ENCODE measurements around the gene CWC25. TPM values are rescaled to one million over a fixed set of nuclear protein-coding genes. Genes with fewer than 3 reads are reported as not detected.
"Not testable (repeated sequence)": the region's sequence is repeated elsewhere in the genome, so short reads cannot be mapped to it uniquely, and the experiment has no call there.

Gene CWC25
- polyA plus RNA-seq, 4 donors: 12.6 to 61.1 (median 32.6) TPM

DNA sequence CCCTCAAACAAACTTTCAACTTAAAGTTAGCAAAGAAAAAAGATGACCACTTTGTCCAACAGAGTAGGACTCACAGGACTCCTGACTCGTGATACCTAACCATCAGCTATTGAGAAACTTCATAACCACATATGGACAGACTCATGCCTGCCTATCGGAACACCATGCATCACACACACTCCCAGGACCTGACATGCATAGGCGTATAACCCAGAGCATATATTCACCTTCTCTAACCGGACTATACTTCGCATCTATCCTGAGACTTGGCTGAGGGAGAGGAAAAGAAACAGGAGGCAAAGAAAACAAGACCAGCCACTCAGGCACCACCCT lies 28.0 kb downstream of the CWC25 start:
- H3K4me1 ChIP-seq (ENCODE audit: control insufficient read depth in 3 of 3, insufficient read depth in 2 of 3, low read depth in 1 of 3, low read length in 2 of 3): peaks cover 11 to 31% (median 12%) of the 10 kb centered on the region in 3 donors
- no peak overlapping the region for H3K4me3 ChIP-seq (ENCODE audit: low read depth in 1 of 3, low read length in 3 of 3)
- H3K9me3 ChIP-seq (ENCODE audit: control insufficient read depth in 2 of 2, insufficient read depth in 1 of 2, low read depth in 1 of 2, low read length in 1 of 2): no peaks in the 10 kb centered on the region
- FAIRE-seq (no peak), DNase-seq (peak in 1 of 2 donors; percentile 17)
- H3K27me3 ChIP-seq (ENCODE audit: control insufficient read depth in 3 of 3, insufficient read depth in 3 of 3, low read length in 3 of 3): no peaks in the 10 kb centered on the region
- peak overlapping the region in 1 of 3 donors; percentile 10 for H3K27ac ChIP-seq (ENCODE audit: low read depth in 1 of 3, low read length in 2 of 3)
- 81 to 90% (median 89%) methylated on average over 5 of the region's 5 CpGs for WGBS, 3 donors
- peaks cover 5 to 23% (median 7%) of the 10 kb centered on the region in 3 donors for H3K36me3 ChIP-seq (ENCODE audit: control insufficient read depth in 3 of 3, insufficient read depth in 2 of 3, low read depth in 1 of 3, low read length in 3 of 3)

DNA sequence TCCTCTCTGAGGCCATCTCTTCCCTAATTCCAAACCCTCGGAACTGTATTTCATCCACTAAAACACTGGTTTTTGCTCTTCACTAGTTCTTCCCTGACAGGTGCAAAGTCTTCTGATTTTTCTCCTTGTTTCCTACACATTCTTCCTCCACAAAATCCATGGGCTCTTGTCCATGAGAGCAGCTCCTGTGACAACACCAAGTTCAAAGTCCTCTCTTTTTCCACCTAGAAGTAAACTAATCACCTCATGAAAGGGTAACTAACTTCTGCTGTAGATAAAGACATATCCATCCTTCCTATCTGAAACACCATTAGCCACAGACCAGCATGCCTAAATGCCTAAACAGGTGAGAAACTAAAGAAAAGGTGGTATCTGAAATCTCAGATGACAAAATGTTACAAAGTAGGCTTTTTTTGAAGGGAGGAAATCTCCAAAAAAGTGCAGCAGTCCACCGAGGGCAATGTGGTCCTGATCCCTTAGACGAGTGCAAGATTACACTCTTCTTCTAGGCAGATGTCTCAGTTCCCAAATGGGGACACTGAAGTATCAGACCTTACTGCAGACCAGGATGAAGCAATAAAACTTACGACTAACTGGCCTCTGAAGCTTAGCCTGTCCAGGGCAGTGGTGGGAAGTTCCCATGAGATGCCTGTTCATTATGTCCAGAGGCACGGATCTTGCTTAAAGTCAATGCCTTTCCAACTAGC lies 28.5 kb downstream of the CWC25 start:
- peak overlapping the region in 1 of 3 donors; percentile 65 for H3K27ac ChIP-seq (ENCODE audit: low read depth in 1 of 3, low read length in 2 of 3)
- no peak for FAIRE-seq

DNA sequence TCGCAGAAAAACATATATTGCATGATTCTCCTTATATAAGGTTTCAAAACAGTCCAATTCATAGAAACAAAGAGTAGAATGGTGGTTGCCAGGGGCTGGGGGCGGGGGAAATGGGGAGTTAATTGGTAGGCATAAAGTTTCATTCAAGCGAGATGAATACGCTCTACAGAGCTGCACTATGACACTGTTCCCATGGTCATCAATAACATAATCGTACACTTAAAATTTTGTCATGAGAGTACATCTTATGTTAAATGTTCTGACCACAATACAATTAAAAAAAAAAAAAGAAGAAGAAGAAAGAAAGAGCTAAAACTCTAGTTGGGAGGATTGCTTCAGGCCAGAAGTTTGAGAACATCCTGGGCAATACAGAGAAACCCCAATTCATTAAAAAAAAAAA lies 30.9 kb downstream of the CWC25 start:
- Histone ChIP-seq H3K4me3 (ENCODE audit: low read depth in 1 of 3, low read length in 3 of 3) (no peak overlapping the region), H3K36me3 (ENCODE audit: control insufficient read depth in 3 of 3, insufficient read depth in 2 of 3, low read depth in 1 of 3, low read length in 3 of 3) (peaks cover 0 to 30% (median 2%) of the 10 kb centered on the region in 3 donors), H3K9me3 (ENCODE audit: control insufficient read depth in 2 of 2, insufficient read depth in 1 of 2, low read depth in 1 of 2, low read length in 1 of 2) (no peaks in the 10 kb centered on the region), H3K4me1 (ENCODE audit: control insufficient read depth in 3 of 3, insufficient read depth in 2 of 3, low read depth in 1 of 3, low read length in 2 of 3) (peaks cover 11 to 33% (median 12%) of the 10 kb centered on the region in 3 donors), H3K27me3 (ENCODE audit: control insufficient read depth in 3 of 3, insufficient read depth in 3 of 3, low read length in 3 of 3) (no peaks in the 10 kb centered on the region), H3K27ac (ENCODE audit: low read depth in 1 of 3, low read length in 2 of 3) (no peak overlapping the region)
- WGBS, 3 donors: 97 to 98% (median 97%) methylated on average over 5 of the region's 5 CpGs
- DNase-seq (no peak), FAIRE-seq (no peak)

More for the DNA sequence above, 28.5 kb downstream of the CWC25 start:
- no peaks in the 10 kb centered on the region for H3K27me3 ChIP-seq (ENCODE audit: control insufficient read depth in 3 of 3, insufficient read depth in 3 of 3, low read length in 3 of 3)
- DNase-seq: peak; percentile 49 to 76
- 37 to 58% (median 54%) methylated on average over 5 of the region's 5 CpGs for WGBS, 3 donors
- H3K4me3 ChIP-seq (ENCODE audit: low read depth in 1 of 3, low read length in 3 of 3): no peak overlapping the region
- no peaks in the 10 kb centered on the region for H3K9me3 ChIP-seq (ENCODE audit: control insufficient read depth in 2 of 2, insufficient read depth in 1 of 2, low read depth in 1 of 2, low read length in 1 of 2)
- H3K4me1 ChIP-seq (ENCODE audit: control insufficient read depth in 3 of 3, insufficient read depth in 2 of 3, low read depth in 1 of 3, low read length in 2 of 3): peaks cover 11 to 31% (median 12%) of the 10 kb centered on the region in 3 donors
- peaks cover under 1 to 26% (median 2%) of the 10 kb centered on the region in 3 donors for H3K36me3 ChIP-seq (ENCODE audit: control insufficient read depth in 3 of 3, insufficient read depth in 2 of 3, low read depth in 1 of 3, low read length in 3 of 3)

DNA sequence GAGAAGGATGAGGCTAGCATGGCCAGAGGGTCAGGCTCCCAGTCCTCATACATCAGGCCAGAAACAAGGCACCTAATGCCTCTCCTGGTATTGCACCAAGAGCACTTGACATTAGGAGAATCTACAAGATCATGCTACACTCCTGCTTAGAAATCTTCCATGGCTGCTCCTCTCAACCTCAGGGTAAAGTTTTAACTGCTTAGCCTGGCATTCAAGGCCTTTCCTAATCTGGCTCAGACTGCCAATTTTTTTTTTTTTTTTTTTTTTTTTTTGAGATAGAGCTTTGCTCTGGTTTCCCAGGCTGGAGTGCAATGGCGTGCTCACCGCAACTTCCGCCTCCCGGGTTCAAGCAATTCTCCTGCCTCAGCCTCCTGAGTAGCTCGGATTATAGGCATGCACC lies 34.0 kb downstream of the CWC25 start:
- peaks cover 0 to 11% (median 0%) of the 10 kb centered on the region in 3 donors for H3K4me1 ChIP-seq (ENCODE audit: control insufficient read depth in 3 of 3, insufficient read depth in 2 of 3, low read depth in 1 of 3, low read length in 2 of 3)
- no peak overlapping the region for H3K27ac ChIP-seq (ENCODE audit: low read depth in 1 of 3, low read length in 2 of 3)
- peaks cover 0 to 43% (median 2%) of the 10 kb centered on the region in 3 donors for H3K36me3 ChIP-seq (ENCODE audit: control insufficient read depth in 3 of 3, insufficient read depth in 2 of 3, low read depth in 1 of 3, low read length in 3 of 3)
- DNase-seq (no peak), FAIRE-seq (no peak)
- no peak overlapping the region for H3K4me3 ChIP-seq (ENCODE audit: low read depth in 1 of 3, low read length in 3 of 3)
- H3K9me3 ChIP-seq (ENCODE audit: control insufficient read depth in 2 of 2, insufficient read depth in 1 of 2, low read depth in 1 of 2, low read length in 1 of 2): no peaks in the 10 kb centered on the region
- no peaks in the 10 kb centered on the region for H3K27me3 ChIP-seq (ENCODE audit: control insufficient read depth in 3 of 3, insufficient read depth in 3 of 3, low read length in 3 of 3)
- 98 to 100% (median 98%) methylated on average over 5 of the region's 5 CpGs for WGBS, 3 donors

DNA sequence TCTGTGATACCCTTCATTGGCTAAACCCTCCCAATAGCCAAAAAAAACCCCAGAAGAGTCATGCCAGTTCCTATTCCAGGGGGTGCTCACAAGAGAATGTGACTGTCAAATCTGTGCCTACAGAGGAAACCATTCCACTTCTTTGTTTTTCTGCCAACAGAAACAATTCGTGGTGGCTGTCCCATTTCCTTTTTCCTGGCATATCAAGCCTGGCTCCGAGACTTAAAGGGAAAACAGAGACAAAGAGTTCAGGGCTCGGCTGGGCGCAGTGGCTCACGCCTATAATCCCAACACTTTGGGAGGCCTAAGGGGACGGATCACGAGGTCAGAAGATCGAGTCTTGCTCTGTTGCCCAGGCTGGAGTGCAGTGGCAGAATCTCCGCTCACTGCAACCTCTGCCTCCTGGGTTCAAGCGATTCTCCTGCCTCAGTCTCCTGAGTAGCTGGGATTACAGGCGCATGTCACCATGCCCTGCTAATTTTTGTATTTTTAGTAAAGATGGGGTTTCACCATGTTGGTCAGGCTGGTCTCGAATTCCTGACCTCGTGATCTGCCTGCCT lies 34.9 kb downstream of the CWC25 start:
- FAIRE-seq; DNase-seq; H3K9me3 ChIP-seq (ENCODE audit: control insufficient read depth in 2 of 2, insufficient read depth in 1 of 2, low read depth in 1 of 2, low read length in 1 of 2); H3K27me3 ChIP-seq (ENCODE audit: control insufficient read depth in 3 of 3, insufficient read depth in 3 of 3, low read length in 3 of 3); H3K4me1 ChIP-seq (ENCODE audit: control insufficient read depth in 3 of 3, insufficient read depth in 2 of 3, low read depth in 1 of 3, low read length in 2 of 3); H3K4me3 ChIP-seq (ENCODE audit: low read depth in 1 of 3, low read length in 3 of 3); H3K27ac ChIP-seq (ENCODE audit: low read depth in 1 of 3, low read length in 2 of 3): not testable (repeated sequence)
- H3K36me3 ChIP-seq (ENCODE audit: control insufficient read depth in 3 of 3, insufficient read depth in 2 of 3, low read depth in 1 of 3, low read length in 3 of 3): peaks cover 2 to 45% (median 2%) of the 10 kb centered on the region in 3 donors
- 78 to 91% (median 86%) methylated on average over 13 of the region's 13 CpGs for WGBS, 3 donors

DNA sequence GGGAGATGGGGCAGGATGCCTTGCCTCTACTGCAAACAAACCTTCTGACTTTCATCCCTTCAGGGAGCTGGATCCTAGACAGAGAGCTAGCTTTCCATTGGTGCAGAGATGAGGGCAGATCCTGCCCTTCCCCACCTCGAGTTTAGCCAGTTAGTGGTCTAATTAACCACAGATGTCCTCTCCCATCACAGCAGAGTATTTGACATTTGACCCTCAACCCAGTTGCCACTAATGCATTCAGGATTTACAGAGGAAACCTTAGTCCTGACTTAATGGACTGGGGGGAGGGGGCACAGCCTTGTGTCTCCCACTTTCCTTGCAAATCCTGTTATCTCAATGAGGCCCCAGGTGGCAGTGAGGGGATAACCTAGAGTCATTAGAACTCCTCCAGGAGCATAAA lies 35.9 kb downstream of the CWC25 start:
- no peaks in the 10 kb centered on the region for H3K27me3 ChIP-seq (ENCODE audit: control insufficient read depth in 3 of 3, insufficient read depth in 3 of 3, low read length in 3 of 3)
- WGBS, 3 donors: 6 to 13% (median 12%) methylated on average over 1 of the region's 1 CpG
- H3K36me3 ChIP-seq (ENCODE audit: control insufficient read depth in 3 of 3, insufficient read depth in 2 of 3, low read depth in 1 of 3, low read length in 3 of 3): peaks cover 2 to 49% (median 6%) of the 10 kb centered on the region in 3 donors

DNA sequence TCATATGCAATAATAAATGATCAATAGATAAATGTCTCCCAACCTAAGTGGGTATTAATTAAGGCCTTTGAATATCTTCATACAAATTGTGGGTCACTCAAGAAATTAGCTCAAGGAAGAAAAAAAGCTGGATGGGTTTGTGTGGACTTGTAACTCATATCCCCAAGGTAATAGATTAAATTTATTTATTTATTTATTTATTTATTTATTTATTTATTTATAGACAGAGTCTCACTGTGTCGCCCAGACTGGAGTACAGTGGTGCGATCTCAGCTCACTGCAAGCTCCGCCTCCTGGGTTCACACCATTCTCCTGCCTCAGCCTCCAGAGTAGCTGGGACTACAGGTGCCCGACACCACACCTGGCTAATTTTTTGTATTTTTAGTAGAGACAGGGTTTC lies 37.1 kb downstream of the CWC25 start:
- H3K36me3 ChIP-seq (ENCODE audit: control insufficient read depth in 3 of 3, insufficient read depth in 2 of 3, low read depth in 1 of 3, low read length in 3 of 3): peaks cover 5 to 55% (median 6%) of the 10 kb centered on the region in 3 donors
- 96 to 99% (median 98%) methylated on average over 4 of the region's 4 CpGs for WGBS, 3 donors
- not testable (repeated sequence) for DNase-seq; H3K4me3 ChIP-seq (ENCODE audit: low read depth in 1 of 3, low read length in 3 of 3); H3K27me3 ChIP-seq (ENCODE audit: control insufficient read depth in 3 of 3, insufficient read depth in 3 of 3, low read length in 3 of 3); FAIRE-seq; H3K27ac ChIP-seq (ENCODE audit: low read depth in 1 of 3, low read length in 2 of 3); H3K4me1 ChIP-seq (ENCODE audit: control insufficient read depth in 3 of 3, insufficient read depth in 2 of 3, low read depth in 1 of 3, low read length in 2 of 3); H3K9me3 ChIP-seq (ENCODE audit: control insufficient read depth in 2 of 2, insufficient read depth in 1 of 2, low read depth in 1 of 2, low read length in 1 of 2)

More for the DNA sequence above, 35.9 kb downstream of the CWC25 start:
- no peak overlapping the region for H3K4me3 ChIP-seq (ENCODE audit: low read depth in 1 of 3, low read length in 3 of 3)
- H3K9me3 ChIP-seq (ENCODE audit: control insufficient read depth in 2 of 2, insufficient read depth in 1 of 2, low read depth in 1 of 2, low read length in 1 of 2): no peaks in the 10 kb centered on the region
- DNase-seq (no peak), FAIRE-seq (no peak)
- H3K27ac ChIP-seq (ENCODE audit: low read depth in 1 of 3, low read length in 2 of 3): no peak overlapping the region
- H3K4me1 ChIP-seq (ENCODE audit: control insufficient read depth in 3 of 3, insufficient read depth in 2 of 3, low read depth in 1 of 3, low read length in 2 of 3): peaks cover 0 to 3% (median 0%) of the 10 kb centered on the region in 3 donors

DNA sequence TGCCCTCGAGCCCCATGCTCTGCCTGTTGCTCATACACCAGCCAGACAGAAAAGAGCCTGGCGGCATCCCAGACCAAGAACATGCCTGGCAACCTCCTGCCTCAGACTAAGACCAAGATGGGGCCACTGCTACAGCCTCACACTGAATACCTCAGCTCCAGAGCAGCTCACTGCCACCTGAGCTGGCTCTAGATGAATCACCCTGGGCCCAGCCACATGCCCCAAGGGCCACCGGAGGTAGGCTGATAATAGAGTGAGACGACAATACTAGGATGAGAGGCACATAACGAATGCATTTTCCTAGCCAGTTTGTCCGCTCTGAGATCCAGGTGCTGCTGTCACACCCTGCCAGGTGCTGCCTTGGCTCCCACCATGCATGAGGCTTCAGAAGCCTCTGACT lies 38.7 kb downstream of the CWC25 start:
- Histone ChIP-seq H3K4me1 (ENCODE audit: control insufficient read depth in 3 of 3, insufficient read depth in 2 of 3, low read depth in 1 of 3, low read length in 2 of 3) (peaks cover 0 to 3% (median 0%) of the 10 kb centered on the region in 3 donors), H3K27me3 (ENCODE audit: control insufficient read depth in 3 of 3, insufficient read depth in 3 of 3, low read length in 3 of 3) (no peaks in the 10 kb centered on the region), H3K4me3 (ENCODE audit: low read depth in 1 of 3, low read length in 3 of 3) (no peak overlapping the region), H3K36me3 (ENCODE audit: control insufficient read depth in 3 of 3, insufficient read depth in 2 of 3, low read depth in 1 of 3, low read length in 3 of 3) (peaks cover 6 to 59% (median 7%) of the 10 kb centered on the region in 3 donors), H3K9me3 (ENCODE audit: control insufficient read depth in 2 of 2, insufficient read depth in 1 of 2, low read depth in 1 of 2, low read length in 1 of 2) (no peaks in the 10 kb centered on the region), H3K27ac (ENCODE audit: low read depth in 1 of 3, low read length in 2 of 3) (no peak overlapping the region)
- WGBS, 3 donors: 72 to 87% (median 86%) methylated on average over 6 of the region's 6 CpGs
- DNase-seq: no peak
- no peak for FAIRE-seq
